ENCODE measurements around the gene TGFB3.

DNA sequence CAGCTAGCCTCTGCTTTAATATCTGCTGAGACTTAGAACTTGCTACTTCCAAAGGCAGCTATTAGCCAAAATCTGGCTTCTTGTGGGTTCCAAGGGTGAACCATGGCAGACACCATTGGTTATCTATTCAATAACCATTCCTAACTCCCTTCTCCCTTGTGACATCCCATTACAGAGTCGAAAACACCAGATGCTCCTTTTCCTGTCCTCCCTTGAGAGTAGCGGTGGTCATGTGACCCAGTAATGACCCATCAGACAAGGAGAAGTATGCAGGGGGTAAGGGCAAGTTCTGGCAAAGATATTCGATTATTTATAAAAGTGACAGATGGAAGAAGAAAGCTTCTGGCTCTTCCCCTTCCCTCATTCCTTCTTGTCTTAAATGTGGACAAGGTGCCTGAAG, 20.1 kb downstream of the TGFB3 start:
- TF ChIP-seq, protein P1, sequence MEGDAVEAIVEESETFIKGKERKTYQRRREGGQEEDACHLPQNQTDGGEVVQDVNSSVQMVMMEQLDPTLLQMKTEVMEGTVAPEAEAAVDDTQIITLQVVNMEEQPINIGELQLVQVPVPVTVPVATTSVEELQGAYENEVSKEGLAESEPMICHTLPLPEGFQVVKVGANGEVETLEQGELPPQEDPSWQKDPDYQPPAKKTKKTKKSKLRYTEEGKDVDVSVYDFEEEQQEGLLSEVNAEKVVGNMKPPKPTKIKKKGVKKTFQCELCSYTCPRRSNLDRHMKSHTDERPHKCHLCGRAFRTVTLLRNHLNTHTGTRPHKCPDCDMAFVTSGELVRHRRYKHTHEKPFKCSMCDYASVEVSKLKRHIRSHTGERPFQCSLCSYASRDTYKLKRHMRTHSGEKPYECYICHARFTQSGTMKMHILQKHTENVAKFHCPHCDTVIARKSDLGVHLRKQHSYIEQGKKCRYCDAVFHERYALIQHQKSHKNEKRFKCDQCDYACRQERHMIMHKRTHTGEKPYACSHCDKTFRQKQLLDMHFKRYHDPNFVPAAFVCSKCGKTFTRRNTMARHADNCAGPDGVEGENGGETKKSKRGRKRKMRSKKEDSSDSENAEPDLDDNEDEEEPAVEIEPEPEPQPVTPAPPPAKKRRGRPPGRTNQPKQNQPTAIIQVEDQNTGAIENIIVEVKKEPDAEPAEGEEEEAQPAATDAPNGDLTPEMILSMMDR (IDR thresholded peaks at IDR 0.05), result no peak
- TF ChIP-seq POLR2A (IDR thresholded peaks at IDR 0.05), result no peak

Measured in uterus (tissue), 2 donors.